ENCODE measurements around the gene TFPT.

Gene TFPT

GRCh38 chr19:54073829-54074228, 41.6 kb downstream of the TFPT start:
- no peak for DNase-seq (ENCODE audit: low read depth)

- no peak for DNase-seq (ENCODE audit: low read depth)
Measured at GRCh38 chr19:54069470-54069869, 46.0 kb downstream of the TFPT start.

- DNase-seq (ENCODE audit: low read depth), result no peak
Measured at GRCh38 chr19:54063350-54064116, 51.9 kb downstream of the TFPT start, which contains the start of gene VSTM1. Gene VSTM1 (minus strand): TSS chr19:54063897. CDS start chr19:54063777, 120 bp downstream.

- DNase-seq (ENCODE audit: low read depth), result no peak
Measured at GRCh38 chr19:54062643-54063042, 52.8 kb downstream of the TFPT start.

Data from activated T-helper 1 cell treated with Interleukin-2 at 50 U/mL for 16 hours (primary cell).